Measurements from ENCODE around the gene ITPR2.
"Not testable (repeated sequence)": the region's sequence is repeated elsewhere in the genome, so short reads cannot be mapped to it uniquely, and the experiment has no call there.

The ITPR2 gene

GRCh38 chr12:26659930-26660329 is 173.1 kb downstream of the ITPR2 start:
- no peak for DNase-seq (ENCODE audit: low read depth)

GRCh38 chr12:26658991-26659390 is 174.0 kb downstream of the ITPR2 start:
- DNase-seq (ENCODE audit: low read depth) = no peak

- no peak for DNase-seq (ENCODE audit: low read depth)
Observed at GRCh38 chr12:26654623-26655022, 178.4 kb downstream of the ITPR2 start.

- DNase-seq (ENCODE audit: low read depth) = no peak
Observed at GRCh38 chr12:26651566-26652188, 181.3 kb downstream of the ITPR2 start.

GRCh38 chr12:26651036-26651435 is 182.0 kb downstream of the ITPR2 start:
- DNase-seq (ENCODE audit: low read depth) = no peak

GRCh38 chr12:26648999-26649398 is 184.0 kb downstream of the ITPR2 start:
- no peak for DNase-seq (ENCODE audit: low read depth)

GRCh38 chr12:26648584-26648983 is 184.4 kb downstream of the ITPR2 start:
- DNase-seq (ENCODE audit: low read depth) = no peak

- DNase-seq (ENCODE audit: low read depth) = no peak
Observed at GRCh38 chr12:26648066-26648465, 184.9 kb downstream of the ITPR2 start.

GRCh38 chr12:26647088-26647487 is 185.9 kb downstream of the ITPR2 start:
- no peak for DNase-seq (ENCODE audit: low read depth)

GRCh38 chr12:26646571-26646970 is 186.4 kb downstream of the ITPR2 start:
- DNase-seq (ENCODE audit: low read depth) = no peak

- not testable (repeated sequence) for DNase-seq (ENCODE audit: low read depth)
Observed at GRCh38 chr12:26644376-26644775, 188.6 kb downstream of the ITPR2 start.

- no peak for DNase-seq (ENCODE audit: low read depth)
Observed at GRCh38 chr12:26643532-26644315, 189.3 kb downstream of the ITPR2 start.

GRCh38 chr12:26642361-26642760 is 190.6 kb downstream of the ITPR2 start:
- no peak for DNase-seq (ENCODE audit: low read depth)

- no peak for DNase-seq (ENCODE audit: low read depth)
Observed at GRCh38 chr12:26636710-26637328, 196.2 kb downstream of the ITPR2 start.

GRCh38 chr12:26633591-26634210 is 199.3 kb downstream of the ITPR2 start:
- no peak for DNase-seq (ENCODE audit: low read depth)

GRCh38 chr12:26632756-26633155 is 200.2 kb downstream of the ITPR2 start:
- DNase-seq (ENCODE audit: low read depth) = no peak

GRCh38 chr12:26631846-26632245 is 201.1 kb downstream of the ITPR2 start:
- DNase-seq (ENCODE audit: low read depth) = no peak

GRCh38 chr12:26630546-26631027 is 202.4 kb downstream of the ITPR2 start:
- no peak for DNase-seq (ENCODE audit: low read depth)

GRCh38 chr12:26629864-26630263 is 203.1 kb downstream of the ITPR2 start:
- no peak for DNase-seq (ENCODE audit: low read depth)

- no peak for DNase-seq (ENCODE audit: low read depth)
Observed at GRCh38 chr12:26628234-26628633, 204.8 kb downstream of the ITPR2 start.

- no peak for DNase-seq (ENCODE audit: low read depth)
Observed at GRCh38 chr12:26627335-26627734, 205.7 kb downstream of the ITPR2 start.

- no peak for DNase-seq (ENCODE audit: low read depth)
Observed at GRCh38 chr12:26623136-26623535, 209.9 kb downstream of the ITPR2 start.

GRCh38 chr12:26622601-26623000 is 210.4 kb downstream of the ITPR2 start:
- DNase-seq (ENCODE audit: low read depth) = no peak

Measured in activated gamma-delta T cell treated with anti-CD3 and anti-CD28 coated beads, Interleukin-2, amount 50 U/mL, for 16 hours (primary cell).